NCI-H1048 (cell line): ENCODE data around the gene LRBA.
"Not testable (repeated sequence)": the region's sequence is repeated elsewhere in the genome, so short reads cannot be mapped to it uniquely, and the experiment has no call there.

Experiments used
- DNase-seq: peaks from one replicate; lab custom pipeline; 2025; lab: John Stamatoyannopoulos, UW

Gene LRBA

DNA sequence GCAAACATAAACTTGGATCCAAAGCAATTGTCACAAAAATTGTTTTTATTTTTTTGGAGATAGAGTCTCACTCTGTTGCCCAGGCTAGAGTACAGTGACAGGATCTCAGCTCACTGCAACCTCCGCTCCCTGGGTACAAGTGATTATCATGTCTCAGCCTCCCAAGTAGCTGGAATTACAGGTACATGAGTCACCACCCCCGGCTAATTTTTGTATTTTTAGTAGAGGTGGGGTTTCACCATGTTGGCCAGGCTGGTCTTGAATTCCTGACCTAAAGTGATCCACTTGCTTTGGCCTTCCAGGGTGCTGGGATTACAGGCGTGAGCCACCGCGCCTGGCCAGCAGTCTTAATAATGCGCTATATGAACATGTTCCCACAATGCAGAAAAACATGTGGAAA, 272.2 kb downstream of the LRBA start:
- DNase-seq, result not testable (repeated sequence)

DNA sequence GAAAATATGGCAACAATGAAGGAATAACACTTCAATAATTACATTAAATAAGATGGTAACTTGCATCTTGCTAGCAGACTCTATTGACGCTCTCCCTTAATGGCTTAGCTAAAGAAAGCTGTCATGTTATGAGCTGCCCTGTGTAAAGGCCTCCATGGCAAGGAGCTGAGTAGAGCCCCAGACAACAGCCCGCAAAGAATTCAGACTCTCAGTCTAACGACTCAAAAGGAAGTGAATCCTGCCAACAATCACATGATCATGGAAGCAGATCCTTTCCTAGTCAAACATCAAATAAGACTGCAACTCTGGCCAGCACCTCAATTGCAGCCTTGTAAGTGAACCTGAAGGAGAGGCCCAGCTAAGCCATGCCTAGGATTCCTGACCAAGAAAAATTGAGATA, 275.5 kb downstream of the LRBA start:
- no peak for DNase-seq

DNA sequence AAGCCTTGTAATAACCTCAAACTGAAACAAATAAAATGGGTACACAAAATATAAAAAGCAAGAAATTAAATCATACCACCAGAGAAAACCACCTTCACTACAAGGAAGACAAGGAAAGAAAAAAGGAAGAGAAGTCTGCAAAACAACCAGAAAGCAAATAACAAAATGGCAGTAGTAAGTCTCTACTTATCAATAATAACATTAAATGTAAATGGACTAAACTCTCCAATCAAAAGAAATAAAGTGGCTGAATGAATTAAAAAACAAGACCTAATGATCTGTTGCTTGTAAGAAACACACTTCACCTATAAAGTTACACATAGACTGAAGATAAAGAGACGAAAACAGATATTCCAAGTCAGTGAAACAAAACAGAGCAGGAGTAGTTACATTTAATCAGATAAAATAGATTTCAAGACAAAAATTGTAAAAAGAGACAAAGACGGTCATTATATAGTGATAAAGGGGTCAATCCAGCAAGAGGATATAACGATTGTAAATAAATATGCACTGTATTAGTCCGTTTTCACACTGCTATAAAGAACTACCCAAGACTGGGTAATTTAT, 289.0 kb downstream of the LRBA start:
- DNase-seq, result no peak

DNA sequence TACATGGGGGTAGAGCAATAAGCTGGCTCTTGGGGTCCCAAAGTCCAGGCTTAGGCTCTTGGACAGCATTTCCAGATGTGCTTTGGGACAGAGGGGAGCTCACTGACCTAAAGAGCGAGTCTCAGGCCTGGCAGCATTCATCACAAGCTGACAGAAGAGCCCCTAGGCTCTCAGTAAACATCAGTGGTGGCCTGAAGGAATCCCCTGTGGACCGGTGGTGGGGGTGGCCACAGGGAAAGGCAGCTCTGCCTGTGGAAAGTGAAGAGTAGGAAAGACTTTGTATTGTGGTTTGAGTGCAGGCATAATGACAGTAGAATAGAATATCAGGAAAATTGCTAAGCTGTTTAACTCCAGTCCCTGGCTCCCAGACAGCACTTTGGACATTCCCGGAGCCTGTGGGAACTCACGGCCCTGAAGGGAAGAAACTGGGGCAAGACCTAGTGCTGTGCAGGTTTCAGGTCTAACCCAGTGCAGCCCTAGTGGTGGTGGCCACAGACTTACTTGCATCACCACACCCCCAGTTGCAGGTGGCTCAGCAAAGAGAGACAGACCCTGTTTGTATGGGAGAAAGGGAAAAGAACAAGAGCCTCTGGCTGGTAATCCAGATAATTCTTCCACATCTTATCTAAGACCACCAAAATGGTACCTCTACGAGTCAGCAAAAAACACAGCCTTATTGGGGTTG, 291.2 kb downstream of the LRBA start:
- no peak for DNase-seq

DNA sequence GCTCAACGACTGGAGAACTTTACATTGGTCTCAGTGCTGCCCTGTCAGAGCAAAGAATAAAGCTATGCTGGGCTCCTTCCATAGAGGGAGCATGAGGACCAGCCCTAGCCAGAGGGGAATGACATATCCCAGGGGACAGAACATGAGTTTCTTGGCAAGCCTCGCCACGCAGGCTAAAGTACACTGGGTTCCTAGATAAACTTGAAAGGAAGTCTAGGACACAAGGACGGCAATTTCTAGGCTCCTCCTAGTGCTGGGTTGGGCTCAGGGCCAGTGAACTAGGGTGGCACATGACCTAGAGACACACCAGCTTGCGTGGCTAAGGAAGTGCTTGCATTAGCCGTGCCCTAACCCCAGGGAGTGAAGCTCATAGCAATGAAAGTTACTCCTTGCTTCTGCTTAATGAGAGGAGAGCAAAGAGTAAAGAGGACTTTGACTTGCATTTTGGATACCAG, 292.1 kb downstream of the LRBA start:
- DNase-seq, result no peak

DNA sequence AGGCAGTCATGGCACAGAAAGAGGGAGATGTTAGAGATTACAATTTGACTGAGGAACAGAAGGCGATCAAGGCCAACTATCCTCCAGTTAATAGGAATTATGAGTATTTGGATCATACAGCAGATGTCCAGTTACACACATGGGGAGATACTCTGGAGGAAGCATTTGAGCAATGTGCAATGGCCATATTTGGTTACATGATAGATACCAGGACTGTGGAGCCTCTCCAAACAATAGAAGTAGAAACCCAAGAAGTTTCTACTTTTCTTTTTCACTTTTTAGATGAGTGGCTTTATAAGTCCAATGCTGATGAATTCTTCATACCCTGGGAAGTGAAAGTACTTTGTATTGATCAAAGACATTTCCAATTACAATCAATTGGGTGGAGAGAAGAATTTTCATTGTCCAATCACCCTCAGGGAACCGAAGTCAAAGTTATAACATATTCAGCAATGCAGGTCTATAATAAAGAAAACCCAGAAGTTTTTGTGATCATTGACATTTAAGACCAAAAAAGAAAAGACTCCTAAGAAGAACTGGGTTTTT, 294.0 kb downstream of the LRBA start:
- no peak for DNase-seq

DNA sequence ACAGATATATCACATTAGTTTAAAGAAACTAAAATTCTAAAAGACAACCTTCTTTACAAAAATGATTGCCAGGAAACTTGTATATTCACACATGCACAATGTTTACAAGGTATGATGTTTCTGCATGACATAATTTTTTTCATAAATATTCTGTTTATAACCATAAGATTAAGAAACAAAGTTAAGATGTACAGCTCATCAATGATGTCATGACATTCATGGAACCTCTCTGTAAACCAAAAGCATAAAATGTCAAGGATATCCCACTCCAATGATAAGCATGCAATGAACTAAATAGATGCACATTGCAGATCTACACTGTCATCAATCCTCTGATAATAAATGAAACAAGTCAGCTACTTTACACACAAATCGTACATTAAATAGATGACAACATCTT, 297.1 kb downstream of the LRBA start:
- no peak for DNase-seq

DNA sequence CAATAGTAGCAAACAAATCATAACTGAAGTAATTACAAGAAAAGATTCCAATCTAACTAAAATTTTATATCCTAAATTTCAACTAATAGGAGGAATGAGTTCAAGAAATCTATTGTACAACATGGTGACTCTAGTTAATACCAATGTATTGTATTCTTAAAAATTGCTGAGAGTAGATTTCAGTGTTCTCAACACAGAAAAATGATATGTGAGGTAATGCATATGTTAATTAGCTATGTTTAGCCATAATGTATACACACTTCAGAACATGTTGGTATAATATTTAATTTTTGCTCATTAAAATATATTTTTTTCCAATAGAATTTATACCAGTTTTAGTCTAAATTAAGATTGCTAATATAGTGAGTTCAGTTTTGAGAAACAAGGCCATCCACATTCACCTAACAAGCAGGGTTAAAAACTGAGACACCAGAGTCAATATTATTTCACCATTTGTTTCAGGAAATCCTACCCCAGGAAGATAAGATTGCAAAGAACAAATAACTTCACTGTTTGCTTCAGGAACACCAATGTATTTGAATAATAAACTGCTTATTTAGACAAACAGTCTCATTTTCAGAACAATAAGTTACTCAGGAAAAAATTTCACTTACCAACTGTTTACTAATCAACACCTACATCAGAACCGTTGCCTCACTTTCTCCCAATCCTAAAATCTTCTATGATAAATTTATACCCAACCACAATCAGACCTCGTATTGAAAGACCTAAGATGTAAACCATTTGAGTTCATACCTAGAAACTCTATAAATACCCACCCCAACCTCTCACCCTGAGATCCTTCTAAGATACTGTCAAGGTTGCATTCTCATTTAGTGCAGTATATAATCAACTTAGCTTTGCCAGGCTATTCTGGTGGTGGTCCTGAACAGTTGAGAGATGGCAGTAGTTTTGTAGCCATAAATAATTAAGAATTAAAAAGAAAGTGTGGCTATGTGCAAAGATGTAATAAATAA, 300.3 kb downstream of the LRBA start:
- no peak for DNase-seq

DNA sequence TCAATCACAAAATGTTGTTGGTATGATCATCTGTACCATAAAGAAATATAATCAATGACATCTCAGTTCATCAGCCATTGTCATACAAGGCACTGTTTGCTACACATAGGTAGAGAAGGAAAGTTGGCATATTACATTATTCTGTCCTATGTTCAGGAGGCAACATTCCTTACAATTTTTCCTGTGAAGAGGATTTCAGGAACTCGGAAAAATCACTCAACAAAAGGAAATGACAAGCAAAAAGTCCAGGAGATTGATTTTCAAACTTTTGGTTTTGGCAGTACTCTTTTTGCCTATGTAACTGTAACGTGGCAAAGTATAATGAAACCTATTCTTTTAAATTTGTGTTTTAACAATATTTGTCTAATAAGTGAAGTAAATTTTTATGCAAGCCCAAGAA, 301.8 kb downstream of the LRBA start:
- no peak for DNase-seq

DNA sequence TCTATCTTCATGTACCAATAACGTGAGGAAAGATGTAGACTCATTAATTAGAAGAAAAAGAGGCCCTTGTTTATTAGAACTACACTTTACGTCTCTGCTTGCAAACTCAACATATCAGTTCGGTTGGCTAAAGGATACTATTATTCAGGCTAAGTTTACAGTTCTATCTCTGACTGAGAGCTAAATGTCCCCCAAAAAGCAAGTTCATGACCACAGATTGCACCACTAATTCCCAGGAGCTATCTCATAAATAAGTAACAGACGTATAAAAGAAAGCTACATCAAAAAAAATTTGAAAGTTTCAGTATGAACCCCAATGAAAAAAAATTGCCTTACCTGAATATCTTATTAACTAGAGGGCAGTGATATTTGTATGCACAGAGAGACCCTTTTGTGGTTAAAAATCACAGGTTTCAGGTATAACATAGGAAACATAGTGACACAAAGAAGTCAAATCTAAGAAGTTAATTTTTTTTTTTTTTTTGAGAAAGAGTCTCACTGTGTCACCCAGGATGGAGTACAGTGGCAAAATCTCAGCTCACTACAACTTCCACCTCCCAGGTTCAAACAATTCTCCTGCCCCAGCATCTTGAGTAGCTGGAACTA, 304.2 kb downstream of the LRBA start:
- DNase-seq, result no peak

DNA sequence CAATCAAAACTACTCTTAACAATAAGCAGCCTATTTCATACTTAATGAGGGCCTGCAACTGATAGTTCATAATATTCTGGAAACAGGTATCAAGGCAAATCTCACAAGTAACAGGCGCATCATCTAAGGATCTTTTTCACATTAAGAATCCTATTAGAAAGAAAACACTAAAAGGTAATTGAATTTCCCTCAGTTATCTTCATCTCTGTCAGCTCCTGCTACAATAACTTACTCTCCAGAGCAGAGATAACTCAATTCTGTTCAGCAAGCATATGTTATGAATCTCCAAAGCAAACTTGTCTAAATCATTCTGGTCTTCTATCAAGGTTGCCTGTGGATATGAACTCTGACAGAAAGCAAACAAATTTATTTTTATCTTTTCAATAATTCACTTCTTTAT, 307.1 kb downstream of the LRBA start:
- DNase-seq, result no peak

DNA sequence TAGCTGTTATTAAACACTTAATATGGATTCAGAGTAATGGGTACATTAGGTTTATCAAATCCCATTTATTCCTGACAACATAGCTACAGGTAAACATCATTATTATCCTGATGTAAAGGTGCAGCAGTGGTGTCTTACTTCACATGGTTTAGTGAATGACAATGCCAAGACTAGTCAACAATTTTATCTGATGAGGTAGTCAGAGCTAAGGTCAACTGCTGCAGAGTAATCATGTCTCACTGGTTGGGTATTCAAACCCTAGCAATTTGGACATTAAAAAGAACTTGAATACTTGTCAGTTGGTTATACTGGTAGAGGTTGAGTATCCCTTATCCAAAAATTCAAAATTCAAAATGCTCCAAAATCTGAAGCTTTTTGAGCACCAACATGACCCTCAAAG, 315.5 kb downstream of the LRBA start:
- no peak for DNase-seq

DNA sequence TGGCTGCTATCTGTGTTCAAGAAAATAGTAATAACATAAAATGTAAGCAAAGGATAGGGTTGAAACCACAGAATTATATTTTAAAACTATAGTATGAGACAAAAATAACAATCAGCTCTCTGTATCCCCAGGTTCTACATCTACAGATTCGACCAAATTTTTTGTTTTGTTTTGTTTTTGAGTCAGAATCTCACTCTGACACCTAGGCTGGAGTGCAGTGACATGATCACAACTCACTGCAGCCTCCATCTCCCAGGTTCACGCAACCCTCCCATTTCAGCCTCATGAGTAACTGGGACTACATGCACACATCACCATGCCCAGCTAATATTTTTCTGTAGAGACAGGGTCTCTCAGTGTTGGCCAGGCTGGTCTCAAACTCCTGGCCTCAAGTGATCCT, 319.9 kb downstream of the LRBA start:
- no peak for DNase-seq

DNA sequence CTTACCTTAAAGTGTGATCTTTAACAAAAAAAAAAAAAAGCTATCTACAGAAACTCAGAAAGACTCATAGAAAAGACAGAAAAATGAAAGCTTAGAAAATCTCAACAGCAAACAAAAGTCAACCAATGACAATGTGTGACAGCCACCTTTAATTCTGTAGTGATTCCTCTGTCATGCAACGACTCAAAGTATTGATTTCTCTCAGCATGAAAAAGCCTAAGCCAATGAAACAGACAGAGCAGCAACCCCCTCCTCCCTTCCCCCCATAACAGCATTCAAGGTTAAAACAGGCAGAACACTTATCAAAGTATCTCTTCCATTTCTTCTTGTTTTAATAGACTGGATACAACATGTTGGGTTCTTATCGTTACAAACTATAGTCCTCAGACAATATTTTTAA, 320.6 kb downstream of the LRBA start:
- no peak for DNase-seq

DNA sequence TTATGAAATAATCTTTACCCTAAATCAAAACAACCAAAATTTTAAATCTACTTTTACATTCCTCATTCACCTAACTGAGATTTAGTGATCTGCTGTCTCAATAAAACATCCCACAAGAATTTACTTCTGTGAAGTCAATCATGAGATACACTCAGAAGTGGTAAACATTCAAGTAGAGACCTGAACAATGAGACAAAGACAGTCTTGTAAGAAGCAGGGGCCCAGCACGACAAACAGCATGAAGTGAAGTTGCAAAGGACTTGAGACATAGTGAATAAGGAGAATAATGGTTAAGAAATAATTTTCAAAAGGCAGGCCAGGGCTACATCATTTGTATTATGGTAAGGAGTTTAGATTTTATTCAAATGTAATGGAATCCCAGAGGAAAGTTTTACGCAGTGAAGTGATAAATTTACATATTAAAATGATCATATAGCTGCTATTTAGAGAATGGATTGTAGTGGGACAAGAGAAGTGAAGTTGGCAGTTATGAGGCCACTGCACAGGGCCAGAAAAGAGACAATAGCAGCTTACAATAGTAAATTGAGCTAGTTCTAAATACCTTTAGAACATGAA, 331.2 kb downstream of the LRBA start:
- DNase-seq, result no peak

DNA sequence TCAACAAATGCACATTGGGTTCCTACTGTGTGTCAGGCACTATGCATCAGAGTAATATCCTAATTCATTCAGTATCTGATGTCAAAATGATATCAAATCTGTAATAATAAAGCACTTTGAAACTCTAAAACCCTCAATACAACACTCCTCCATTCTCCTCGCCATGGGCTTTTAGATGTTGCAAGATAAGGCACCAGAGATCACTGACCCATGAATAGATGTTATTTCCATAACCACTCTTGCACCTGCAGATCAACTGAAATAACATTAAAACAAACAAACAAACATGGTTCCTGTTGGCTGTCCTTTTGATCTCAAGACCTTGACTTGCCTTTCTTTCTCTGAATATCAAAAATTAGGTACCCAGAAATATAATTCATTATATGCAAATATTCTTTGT, 333.0 kb downstream of the LRBA start:
- no peak for DNase-seq

DNA sequence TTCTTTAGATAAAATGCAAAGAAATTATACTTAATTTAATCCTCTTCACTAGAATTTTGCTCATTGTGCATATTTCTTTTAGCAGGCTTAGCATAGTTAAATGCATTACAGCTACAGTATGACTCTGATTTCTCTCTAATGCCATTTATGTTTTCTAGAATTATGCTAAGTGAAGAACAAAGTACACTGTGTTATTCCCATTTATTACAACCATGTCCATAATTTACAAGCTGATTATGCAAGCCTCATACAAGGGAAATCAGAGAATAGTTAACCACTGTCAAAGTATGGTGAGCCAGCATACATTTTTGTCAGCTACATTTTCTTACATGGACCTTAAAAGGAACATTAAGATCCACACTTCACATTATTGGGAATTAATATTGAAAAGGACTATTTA, 334.0 kb downstream of the LRBA start:
- DNase-seq, result no peak

DNA sequence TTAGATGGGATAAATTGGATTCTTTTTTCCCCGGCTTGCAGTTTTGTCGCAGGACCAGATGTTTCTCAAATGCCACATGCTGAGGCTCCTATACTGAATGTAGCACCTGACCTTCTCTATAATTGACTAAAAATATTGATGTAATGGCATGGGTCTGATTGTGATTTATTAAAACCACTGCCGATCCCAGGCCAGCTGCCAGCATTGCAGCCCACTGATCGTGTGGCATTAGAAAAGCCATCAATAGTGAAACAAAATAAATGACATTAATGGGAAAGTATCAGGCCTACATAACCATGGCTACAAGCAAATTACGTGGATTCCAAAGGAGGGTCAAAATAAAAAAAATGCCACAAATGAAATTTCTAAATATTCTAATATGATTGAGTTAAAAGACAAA, 334.4 kb downstream of the LRBA start:
- no peak for DNase-seq

DNA sequence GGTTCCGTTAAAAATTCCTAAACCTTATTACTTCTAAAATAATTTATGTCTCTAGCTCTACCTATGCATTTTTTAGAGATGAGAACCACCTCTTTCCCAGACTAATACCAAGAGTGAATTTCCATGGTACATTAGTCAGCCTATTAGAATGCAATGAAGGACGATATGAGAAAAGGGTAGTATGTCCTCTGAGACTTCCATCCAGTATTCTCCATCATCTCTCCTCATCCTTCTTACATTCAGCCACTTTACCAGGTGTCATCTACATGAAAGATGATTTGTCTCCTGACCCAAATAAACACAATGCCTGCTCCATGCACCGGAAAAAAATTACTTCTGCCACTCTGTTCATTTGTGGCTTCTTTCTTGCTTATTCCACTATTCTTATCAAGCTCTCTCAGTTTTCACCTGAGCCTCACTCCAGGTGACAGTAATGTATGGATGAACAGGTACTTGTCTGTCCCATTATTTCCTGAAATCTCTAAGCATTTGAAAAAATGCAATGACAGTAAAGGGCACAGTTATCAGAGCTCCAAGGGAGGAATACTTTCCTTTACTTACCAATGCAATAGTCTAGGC, 335.2 kb downstream of the LRBA start:
- no peak for DNase-seq

DNA sequence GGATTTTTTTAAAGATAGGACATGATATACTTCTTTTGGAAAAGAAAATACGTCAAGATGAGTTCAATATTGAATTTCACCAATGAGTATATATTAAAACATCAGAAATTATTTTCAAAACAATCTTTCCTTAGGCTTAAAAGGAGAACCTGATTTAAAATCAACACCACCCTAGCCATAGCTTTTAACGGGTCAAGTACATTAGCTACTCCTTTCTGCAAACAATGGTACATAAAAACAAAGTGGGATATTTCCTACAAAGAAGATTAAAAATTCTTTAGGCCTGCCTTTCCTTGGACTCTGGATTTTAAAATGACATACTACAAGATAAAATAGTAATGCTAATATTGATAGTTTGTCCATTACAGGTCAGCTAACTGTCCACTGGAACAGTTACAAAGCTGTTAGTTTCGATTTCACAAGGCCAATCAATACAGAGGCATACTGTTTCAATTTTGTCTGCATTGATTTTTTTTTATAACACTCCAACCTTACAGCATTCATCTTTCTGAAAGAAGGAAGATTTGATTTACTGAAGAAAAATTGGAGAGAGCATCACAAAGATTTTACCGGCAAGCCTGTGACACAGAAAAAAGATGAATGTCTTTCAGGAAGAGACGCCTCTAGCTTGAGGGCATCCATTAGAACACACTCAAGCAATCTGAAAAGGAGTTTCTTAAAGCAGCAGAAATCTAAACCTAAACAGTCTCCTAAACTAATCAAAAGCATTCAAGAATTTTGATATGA, 335.9 kb downstream of the LRBA start:
- no peak for DNase-seq

DNA sequence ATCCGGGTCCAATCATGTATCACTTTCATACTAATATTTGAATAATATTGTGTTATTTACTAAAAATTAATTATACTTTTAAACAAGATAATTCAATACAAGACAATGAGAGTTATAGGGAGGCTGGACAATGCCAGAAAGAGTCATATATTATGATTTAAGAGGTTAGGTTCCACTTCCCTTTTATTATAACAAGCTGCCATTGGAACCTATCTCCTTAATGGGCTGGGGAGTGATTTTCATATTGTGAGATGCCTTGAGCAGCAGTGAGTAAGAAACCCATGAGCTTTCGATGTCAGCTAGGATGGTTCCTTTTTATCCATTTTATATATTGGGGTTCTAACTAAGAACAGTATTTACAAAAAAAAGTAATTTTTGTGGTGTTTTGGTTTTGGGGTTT, 341.3 kb downstream of the LRBA start:
- no peak for DNase-seq
